ENCODE results near the gene TTC39B. TPM values are rescaled to one million over a fixed set of nuclear protein-coding genes. Genes with fewer than 3 reads are reported as not detected.

The TTC39B gene
- total RNA-seq, 1 experiment from 2014 or later: 7.4 TPM

DNA sequence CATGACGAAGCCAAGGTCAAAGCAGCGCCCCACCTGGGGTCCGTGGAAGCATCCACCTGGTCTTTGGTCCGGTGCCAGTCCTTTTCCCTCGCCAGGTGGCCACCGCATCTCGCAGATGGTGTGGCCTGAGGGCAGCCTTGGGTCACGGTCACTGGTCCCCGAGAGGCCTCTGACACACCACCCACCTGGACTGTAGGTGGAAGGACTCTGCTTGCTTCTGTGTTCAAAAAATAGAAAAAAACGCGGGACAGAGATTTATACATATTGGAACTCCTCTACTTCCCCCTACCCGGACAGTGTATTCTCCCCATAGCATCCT lies 466 bp upstream of the TTC39B start:
- no peak overlapping the region for H3K27ac ChIP-seq (ENCODE audit: low read depth, low read length)
- H3K27me3 ChIP-seq (ENCODE audit: insufficient read depth, low read length): no peaks in the 10 kb centered on the region
- no peak for DNase-seq (ENCODE audit: low read depth, low spot score)
- intact Hi-C loops (cut with micrococcal nuclease): no loop called here
- POLR2A ChIA-PET: no interaction called here
- H3K9me2 ChIP-seq (ENCODE audit: insufficient read depth): no peaks in the 10 kb centered on the region
- H4K20me1 ChIP-seq (ENCODE audit: insufficient read depth): no peaks in the 10 kb centered on the region
- H3K9me3 ChIP-seq (ENCODE audit: control insufficient read depth in 1 of 2, insufficient read depth in 1 of 2, low read depth in 1 of 2, low read length in 2 of 2): no peaks in the 10 kb centered on the region
- no peaks in the 10 kb centered on the region for H3K79me2 ChIP-seq (ENCODE audit: insufficient read depth, low read length)
- BruUV-seq (replicated peaks): no TSS peak
- peak overlapping the region; percentile 93 for H3K4me2 ChIP-seq (ENCODE audit: low read length)
- H3K4me1 ChIP-seq (ENCODE audit: control insufficient read depth in 1 of 2, insufficient read depth in 2 of 2, low read length in 2 of 2): peaks cover 5 to 17% of the 10 kb centered on the region in 2 experiments; a peak in 3 of 4 replicates
- peak overlapping the region; percentile 66 for H3K9ac ChIP-seq (ENCODE audit: low read length)
- peak; percentile 59 for ATAC-seq
- CTCF ChIA-PET: interaction anchor here (1.0 to 1.2 kb wide), 5 partner anchors 30 to 299 kb away, joined by 3 to 4 read pairs (median 3); no protein-coding TSS in a partner anchor
- H3K36me3 ChIP-seq (ENCODE audit: control insufficient read depth in 1 of 2, insufficient read depth in 2 of 2, low read length in 2 of 2): no peaks in the 10 kb centered on the region
- H3K4me3 ChIP-seq (replicated peaks in 1 of 2; ENCODE audit: low read depth in 1 of 2, low read length in 2 of 2): peak overlapping the region; percentile 32 to 74
- TF ChIP-seq, protein P1, sequence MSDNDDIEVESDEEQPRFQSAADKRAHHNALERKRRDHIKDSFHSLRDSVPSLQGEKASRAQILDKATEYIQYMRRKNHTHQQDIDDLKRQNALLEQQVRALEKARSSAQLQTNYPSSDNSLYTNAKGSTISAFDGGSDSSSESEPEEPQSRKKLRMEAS (IDR thresholded peaks at IDR 0.05): no peak
- TF ChIP-seq POLR2A (IDR thresholded peaks at IDR 0.05; ENCODE audit: borderline replicate concordance, extremely low read depth, insufficient read depth, insufficient read length) (no peak), SRF (IDR thresholded peaks at IDR 0.05; ENCODE audit: low read depth) (no peak), ZFX (IDR thresholded peaks at IDR 0.05) (peak; percentile 24; the same call in 1 of the 2 replicates), RAD21 (IDR thresholded peaks at IDR 0.05; ENCODE audit: low read depth) (no peak), FOSL1 (IDR thresholded peaks at IDR 0.05; ENCODE audit: low read depth) (no peak), JUND (IDR thresholded peaks at IDR 0.05) (no peak), CTCF (IDR thresholded peaks at IDR 0.05 in 2 of 3, conservative IDR thresholded peaks at IDR 0.05 in 1 of 3; ENCODE audit: borderline replicate concordance in 1 of 3, insufficient read depth in 1 of 3, low read depth in 2 of 3, low read length in 2 of 3) (0 out of 6 replicates have a peak, but pooled peaks of 1 of the 3 experiments have one; percentile 7), ELF1 (IDR thresholded peaks at IDR 0.05; ENCODE audit: borderline replicate concordance, low read depth) (no peak), CEBPB (IDR thresholded peaks at IDR 0.05; ENCODE audit: low read depth) (no peak), ZNF274 (IDR thresholded peaks at IDR 0.05; ENCODE audit: low read depth, low read length) (no peak), CBX3 (IDR thresholded peaks at IDR 0.05; ENCODE audit: low read depth) (no peak), TCF7L2 (IDR thresholded peaks at IDR 0.05; ENCODE audit: borderline replicate concordance, extremely low read depth, insufficient read depth, insufficient read length) (no peak), YY1 (IDR thresholded peaks at IDR 0.05; ENCODE audit: extremely low read depth, insufficient replicate concordance, low read depth, low read length) (no peak), REST (IDR thresholded peaks at IDR 0.05; ENCODE audit: low read depth) (no peak), EZH2 (IDR thresholded peaks at IDR 0.05) (no peak), EZH2phosphoT487 (IDR thresholded peaks at IDR 0.05; ENCODE audit: borderline replicate concordance) (no peak)
- TF ChIP-seq, protein P2, sequence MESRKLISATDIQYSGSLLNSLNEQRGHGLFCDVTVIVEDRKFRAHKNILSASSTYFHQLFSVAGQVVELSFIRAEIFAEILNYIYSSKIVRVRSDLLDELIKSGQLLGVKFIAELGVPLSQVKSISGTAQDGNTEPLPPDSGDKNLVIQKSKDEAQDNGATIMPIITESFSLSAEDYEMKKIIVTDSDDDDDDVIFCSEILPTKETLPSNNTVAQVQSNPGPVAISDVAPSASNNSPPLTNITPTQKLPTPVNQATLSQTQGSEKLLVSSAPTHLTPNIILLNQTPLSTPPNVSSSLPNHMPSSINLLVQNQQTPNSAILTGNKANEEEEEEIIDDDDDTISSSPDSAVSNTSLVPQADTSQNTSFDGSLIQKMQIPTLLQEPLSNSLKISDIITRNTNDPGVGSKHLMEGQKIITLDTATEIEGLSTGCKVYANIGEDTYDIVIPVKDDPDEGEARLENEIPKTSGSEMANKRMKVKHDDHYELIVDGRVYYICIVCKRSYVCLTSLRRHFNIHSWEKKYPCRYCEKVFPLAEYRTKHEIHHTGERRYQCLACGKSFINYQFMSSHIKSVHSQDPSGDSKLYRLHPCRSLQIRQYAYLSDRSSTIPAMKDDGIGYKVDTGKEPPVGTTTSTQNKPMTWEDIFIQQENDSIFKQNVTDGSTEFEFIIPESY (IDR thresholded peaks at IDR 0.05; ENCODE audit: extremely low read depth, insufficient replicate concordance, low read length): no peak
- RAD21 ChIA-PET (ENCODE audit: low non-redundant PET in 1 of 2, low total read pairs in 2 of 2, uncharacterized antibody in 2 of 2, unreplicated experiment in 2 of 2): no interaction called here
- peak overlapping the region; percentile 93 for H2AFZ ChIP-seq (ENCODE audit: low read depth, low read length, poor library complexity, severe bottlenecking)
